Liver (tissue), 3 donors: ENCODE measurements around the gene IRF4.

Experiments
- CTCF ChIP-seq: fragments of 150-350 bp; IDR thresholded peaks from 2 replicates; pipeline ENCODE4 v1.5.1; 2017; ENCODE audit warnings: improper control_type of control experiment, low read depth, low read length; ENCODE audit not compliant: missing input control
- MAX ChIP-seq: IDR thresholded peaks from 2 replicates; pipeline ENCODE4 v1.6.1; 2016; ENCODE audit warnings: antibody characterized with exemption
- TAF1 ChIP-seq: conservative IDR thresholded peaks from 2 replicates; pipeline ENCODE4 v1.6.1; 2016; ENCODE audit warnings: antibody characterized with exemption, mild to moderate bottlenecking
- donor health status: healthy.
- donor health status: healthy.

GRCh38 chr6:423055-423798, 31.7 kb downstream of the IRF4 start:
- TF ChIP-seq CTCF, result no peak
- no peak for TF ChIP-seq TAF1
- TF ChIP-seq MAX, result no peak
